ENCODE data around the gene HOXB4.

DNA sequence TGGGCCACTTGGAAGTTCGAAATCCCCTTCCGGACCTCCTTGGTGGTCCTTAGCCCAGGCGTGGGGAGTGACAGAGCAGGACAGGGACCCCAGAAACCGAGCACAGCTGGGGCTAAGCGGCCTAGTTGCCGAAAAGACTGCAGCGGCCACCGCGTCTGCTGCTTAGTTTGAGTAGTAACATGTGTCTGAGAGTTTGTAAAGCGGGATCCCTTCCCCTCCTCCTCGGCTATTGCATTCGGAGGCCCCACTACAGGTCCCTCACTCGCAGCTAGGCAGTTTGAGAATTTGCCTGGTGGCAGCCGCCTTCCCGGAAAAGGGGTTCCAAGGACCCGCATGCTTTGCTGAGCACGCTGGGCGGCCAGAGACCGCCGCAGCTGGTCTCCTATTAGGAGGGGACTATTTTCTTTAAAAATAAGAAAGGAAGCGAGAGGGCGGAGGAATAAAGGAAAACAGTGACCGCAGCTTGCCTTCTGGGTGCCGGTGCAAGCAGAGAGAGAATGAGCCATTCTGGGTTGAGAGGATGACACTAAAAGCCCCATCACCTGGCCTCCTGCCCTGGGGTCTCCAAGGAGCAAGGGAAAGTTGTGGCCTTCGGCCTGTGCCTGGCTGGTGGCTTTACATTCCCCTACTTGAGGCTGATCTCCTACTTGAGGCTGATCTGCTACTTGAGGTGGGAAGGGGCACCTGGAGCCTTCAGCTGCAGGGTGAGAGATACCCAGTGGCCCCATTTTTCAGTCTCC is 16.6 kb upstream of the HOXB4 start:
- TF ChIP-seq, protein P1, sequence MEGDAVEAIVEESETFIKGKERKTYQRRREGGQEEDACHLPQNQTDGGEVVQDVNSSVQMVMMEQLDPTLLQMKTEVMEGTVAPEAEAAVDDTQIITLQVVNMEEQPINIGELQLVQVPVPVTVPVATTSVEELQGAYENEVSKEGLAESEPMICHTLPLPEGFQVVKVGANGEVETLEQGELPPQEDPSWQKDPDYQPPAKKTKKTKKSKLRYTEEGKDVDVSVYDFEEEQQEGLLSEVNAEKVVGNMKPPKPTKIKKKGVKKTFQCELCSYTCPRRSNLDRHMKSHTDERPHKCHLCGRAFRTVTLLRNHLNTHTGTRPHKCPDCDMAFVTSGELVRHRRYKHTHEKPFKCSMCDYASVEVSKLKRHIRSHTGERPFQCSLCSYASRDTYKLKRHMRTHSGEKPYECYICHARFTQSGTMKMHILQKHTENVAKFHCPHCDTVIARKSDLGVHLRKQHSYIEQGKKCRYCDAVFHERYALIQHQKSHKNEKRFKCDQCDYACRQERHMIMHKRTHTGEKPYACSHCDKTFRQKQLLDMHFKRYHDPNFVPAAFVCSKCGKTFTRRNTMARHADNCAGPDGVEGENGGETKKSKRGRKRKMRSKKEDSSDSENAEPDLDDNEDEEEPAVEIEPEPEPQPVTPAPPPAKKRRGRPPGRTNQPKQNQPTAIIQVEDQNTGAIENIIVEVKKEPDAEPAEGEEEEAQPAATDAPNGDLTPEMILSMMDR (IDR thresholded peaks at IDR 0.05), result no peak
- TF ChIP-seq POLR2A (IDR thresholded peaks at IDR 0.05), result no peak

All from lower leg skin (tissue), 3 donors.